GM18519 (cell line): Measurements from ENCODE around the gene SEMA6B.
"Not testable (repeated sequence)": the region's sequence is repeated elsewhere in the genome, so short reads cannot be mapped to it uniquely, and the experiment has no call there.

Source experiments
- ATAC-seq: cut with Tn5 transposase; IDR thresholded peaks from one replicate; pipeline ENCODE4 v1.9.1; 2021; ENCODE audit warnings: mild to moderate bottlenecking, moderate library complexity; ENCODE audit not compliant: unreplicated experiment, low FRiP score

The SEMA6B gene

DNA sequence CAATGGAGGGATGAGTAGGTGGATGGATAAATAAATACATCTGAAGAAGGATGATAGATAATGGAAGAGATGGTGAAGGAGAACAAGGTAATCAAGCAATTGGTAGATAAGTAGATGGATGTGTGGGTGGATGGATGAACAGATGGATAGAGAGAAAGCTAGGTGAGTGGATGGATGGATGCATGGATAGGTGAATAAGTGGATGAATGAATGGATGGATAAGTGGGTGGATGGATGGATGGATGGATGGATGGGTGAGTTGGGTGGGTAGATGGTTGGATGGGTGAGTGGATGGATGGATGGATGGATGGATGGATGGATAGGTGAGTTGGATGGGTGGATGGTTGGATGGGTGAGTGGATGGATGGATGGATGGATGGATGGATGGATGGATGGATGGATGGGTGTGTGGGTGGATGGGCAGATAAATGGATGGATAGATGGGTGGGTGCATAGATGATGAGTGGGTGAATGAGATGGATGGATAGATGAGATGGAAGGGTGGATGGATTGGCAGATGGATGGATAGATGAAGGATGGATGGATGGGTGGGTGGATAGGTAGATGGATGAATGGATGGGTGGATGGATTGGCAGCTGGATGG, 6.3 kb downstream of the SEMA6B start:
- ATAC-seq = no peak

DNA sequence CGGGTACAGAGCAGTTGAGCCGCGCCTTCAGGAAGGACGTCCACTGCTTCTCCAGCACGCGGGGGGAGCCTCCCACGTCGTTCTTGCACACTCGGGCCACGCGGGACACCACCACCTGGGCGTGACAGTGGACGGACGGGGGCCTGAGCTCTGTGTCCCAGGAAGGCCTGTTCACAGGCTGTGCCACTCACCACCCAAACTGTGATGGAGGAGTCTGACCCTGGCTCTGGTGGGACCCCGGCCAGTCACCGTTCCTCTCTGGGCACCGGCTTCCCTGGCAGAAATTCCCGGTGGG, 7.0 kb downstream of the SEMA6B start:
- ATAC-seq = no peak

- no peak for ATAC-seq
Observed at GRCh38 chr19:4550479-4551050, 8.9 kb downstream of the SEMA6B start.

- ATAC-seq = no peak
Observed at GRCh38 chr19:4550018-4550417, 9.5 kb downstream of the SEMA6B start.

DNA sequence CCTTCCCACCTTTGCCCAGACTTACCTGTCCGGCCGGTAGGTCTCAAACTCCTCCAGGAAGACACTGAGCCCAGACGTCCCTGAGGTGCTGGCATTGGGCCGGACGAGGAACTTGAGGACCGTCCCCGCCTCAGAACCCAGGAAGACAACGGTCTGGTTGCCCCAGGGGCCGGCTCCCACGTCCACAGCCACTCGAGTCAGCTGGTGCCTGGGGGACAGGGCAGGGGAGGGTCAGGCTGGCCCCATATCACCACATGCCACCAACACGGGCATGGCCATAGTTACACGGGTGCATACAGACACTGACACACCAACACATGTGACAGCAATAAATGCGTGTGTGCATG, 11.3 kb downstream of the SEMA6B start:
- no peak for ATAC-seq

- no peak for ATAC-seq
Observed at GRCh38 chr19:4547303-4548237, 11.9 kb downstream of the SEMA6B start.

DNA sequence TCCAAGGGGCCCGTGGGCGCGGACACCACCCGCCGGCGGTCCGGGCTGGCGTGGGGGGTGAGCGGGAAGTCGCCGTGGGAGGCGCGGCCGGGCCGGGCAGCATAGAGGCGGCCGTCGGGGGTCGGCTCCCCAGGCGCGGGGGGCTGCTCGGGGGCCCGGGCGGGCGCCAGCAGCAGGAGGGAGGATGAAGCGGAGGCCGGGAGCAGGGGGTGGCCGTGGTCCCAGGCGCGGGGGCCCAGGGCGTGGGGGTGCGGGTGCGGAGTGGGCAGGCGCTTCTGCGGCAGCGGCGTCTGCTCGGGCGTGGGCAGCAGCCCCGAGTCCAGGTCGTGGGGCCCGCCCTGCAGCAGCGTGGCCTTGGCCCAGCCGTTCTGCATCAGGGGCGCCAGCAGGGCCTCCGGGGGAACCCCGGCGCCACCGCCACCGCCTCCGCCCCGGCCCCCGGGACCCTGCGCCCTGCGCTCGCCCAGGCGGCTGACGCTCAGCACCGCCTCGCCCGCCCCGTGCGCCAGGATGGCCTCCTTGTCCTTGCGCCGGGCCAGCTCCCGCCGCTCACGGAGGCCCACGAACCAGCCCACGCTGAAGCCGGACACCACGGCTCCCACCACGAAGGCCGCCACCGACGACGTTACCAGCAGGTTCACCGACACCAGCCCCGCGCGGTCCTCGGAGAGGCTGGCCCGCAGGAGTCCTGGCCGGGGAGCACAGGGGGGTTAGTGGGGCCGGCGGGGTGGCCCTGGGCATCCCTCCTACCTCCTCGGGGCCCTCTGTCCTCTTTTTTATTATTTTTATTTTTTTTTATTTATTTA, 15.4 kb downstream of the SEMA6B start:
- no peak for ATAC-seq

GRCh38 chr19:4542896-4543841, 16.3 kb downstream of the SEMA6B start:
- ATAC-seq = no peak

GRCh38 chr19:4541806-4542145, 17.7 kb downstream of the SEMA6B start:
- ATAC-seq = not testable (repeated sequence)

GRCh38 chr19:4541114-4541805, 18.2 kb downstream of the SEMA6B start:
- no peak for ATAC-seq

- no peak for ATAC-seq
Observed at GRCh38 chr19:4539693-4540581, 19.5 kb downstream of the SEMA6B start, which contains the start of gene LRG1. Gene LRG1, minus strand, starts transcription at chr19:4540036. Its CDS starts 23 bp downstream, at chr19:4540013.

GRCh38 chr19:4539169-4539692, 20.3 kb downstream of the SEMA6B start:
- ATAC-seq = no peak

DNA sequence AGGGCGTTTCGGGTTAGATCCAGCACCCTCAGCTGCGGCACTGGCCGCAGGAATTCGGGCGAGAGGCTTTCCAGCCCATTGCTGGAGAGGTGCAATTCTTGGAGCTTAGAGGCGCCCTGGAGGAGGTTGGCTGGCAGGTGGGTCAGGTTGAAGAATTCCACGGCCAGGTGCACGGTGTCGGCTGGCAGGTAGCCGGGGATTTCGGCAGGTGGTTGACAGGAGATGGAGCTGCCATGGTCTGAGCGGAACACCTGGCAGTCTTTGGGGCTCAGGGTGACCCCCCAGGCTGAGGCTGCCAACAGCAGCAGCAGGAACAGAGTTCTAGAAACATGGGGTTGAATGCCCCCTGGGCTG, 20.9 kb downstream of the SEMA6B start:
- no peak for ATAC-seq

GRCh38 chr19:4537953-4538600, 21.4 kb downstream of the SEMA6B start:
- ATAC-seq = no peak

- ATAC-seq = no peak
Observed at GRCh38 chr19:4536798-4537197, 22.7 kb downstream of the SEMA6B start.

- no peak for ATAC-seq
Observed at GRCh38 chr19:4534836-4535658, 24.4 kb downstream of the SEMA6B start, which contains the start of gene PLIN5. Gene PLIN5, minus strand, starts transcription at chr19:4535224. Its CDS starts 1,150 bp downstream, at chr19:4534074.
